C4-2B (cell line): ENCODE results near the gene ZNRF1.
A peak's percentile ranks its signal among the peaks of the same experiment; 100 is the strongest.
"Not testable (repeated sequence)": the region's sequence is repeated elsewhere in the genome, so short reads cannot be mapped to it uniquely, and the experiment has no call there.

ENCODE experiments used
- H3K27ac ChIP-seq: fragments of 450-650 bp; 2 replicates; pipeline ENCODE4 v1.5.1; 2017
- CTCF ChIP-seq: fragments of 450-650 bp; conservative IDR thresholded peaks from 2 replicates; pipeline ENCODE4 v1.5.1; 2017; ENCODE audit warnings: mild to moderate bottlenecking
- ZFX ChIP-seq: fragments of 450-650 bp; IDR thresholded peaks from 2 replicates; pipeline ENCODE4 v1.6.1; 2017

The ZNRF1 gene

DNA sequence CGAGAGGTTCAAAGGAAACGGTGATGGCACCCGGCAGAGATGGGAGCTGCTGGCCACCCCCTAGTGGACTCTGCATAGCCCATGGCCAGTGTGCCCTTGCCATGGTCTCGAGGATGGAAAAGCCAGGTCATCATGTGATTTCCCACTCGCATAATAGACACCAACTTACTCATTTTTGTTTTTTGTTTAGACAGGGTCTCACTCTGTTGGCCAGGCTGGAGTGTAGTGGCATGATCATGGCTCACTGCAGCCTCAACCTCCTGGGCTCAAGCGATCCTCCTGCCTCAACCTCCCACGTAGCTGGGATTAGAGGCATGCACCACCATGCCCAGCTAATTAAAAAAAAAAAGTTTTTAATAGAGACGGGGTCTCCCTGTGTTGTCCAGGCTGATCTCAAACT lies 90.1 kb downstream of the ZNRF1 start:
- no peak overlapping the region for H3K27ac ChIP-seq
- TF ChIP-seq CTCF (no peak), ZFX (no peak)

DNA sequence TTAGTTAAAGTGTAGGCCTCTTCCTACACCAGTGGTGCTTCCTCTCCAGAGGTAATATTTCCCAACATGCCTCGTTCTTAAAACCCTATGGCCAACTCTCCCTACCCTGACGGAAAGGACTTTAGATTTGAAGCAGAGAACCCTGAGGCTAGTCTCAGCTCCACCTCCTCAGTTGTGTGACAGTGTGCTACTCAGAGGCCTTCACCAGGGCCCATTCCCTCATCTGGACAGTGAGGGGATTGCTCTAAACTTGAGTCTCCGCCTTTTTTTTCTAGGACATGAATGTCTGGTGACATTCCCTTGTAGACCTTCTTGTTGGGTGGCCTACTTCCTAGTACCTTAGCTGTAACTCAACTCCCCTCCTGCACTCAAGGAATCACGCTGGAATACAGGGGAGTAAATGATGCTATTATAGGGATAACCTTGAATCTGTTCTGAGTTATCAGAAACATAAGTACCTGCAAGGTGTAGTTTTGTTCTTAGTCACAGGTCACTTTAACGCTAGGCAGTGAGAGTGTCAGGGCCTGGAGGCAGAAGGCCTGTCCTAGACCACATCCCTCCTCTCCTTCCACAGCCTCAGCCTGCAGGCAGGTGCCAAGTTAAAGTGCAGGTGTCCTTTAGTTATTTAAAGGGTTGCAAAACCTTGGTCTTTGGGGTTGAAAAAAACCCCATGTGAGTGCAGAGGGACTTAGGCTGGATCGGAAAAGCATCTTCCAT lies 90.8 kb downstream of the ZNRF1 start:
- no peak overlapping the region for H3K27ac ChIP-seq
- TF ChIP-seq ZFX (no peak), CTCF (no peak)

DNA sequence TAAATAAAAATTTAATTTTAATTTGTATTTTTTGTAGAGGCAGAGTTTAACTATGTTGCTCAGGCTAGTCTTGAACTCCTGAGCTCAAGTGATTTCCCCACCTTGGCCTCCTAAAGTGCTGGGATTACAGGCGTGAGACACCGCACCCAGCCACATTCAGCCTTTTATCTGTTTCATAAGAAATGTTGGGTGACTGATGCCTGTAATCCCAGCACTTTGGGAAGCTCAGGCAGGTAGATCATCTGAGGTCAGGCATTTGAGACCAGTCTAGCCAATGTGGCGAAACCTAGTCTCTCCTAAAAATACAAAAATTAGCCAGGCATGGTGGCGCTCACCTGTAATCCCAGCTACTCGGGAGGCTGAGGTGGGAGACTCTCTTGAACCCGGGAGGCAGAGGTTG lies 92.1 kb downstream of the ZNRF1 start:
- H3K27ac ChIP-seq, result not testable (repeated sequence)

DNA sequence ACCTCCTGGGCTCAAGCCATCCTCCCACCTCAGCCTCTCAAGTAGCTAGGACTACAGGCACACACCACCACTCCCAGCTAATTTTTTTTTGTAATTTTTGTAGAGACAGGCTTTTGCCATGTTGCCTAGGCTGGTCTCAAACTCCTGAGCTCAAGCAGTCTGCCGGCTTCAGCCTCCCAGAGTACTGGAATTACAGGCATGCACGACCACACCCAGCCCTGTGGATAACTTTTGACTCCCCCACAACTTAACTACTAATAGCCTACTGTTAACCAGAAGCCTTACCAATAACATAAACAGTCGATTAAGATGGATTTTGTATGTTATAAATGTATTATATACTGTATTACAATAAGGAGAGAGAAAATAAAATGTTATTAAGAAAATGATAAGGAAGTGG lies 92.8 kb downstream of the ZNRF1 start:
- not testable (repeated sequence) for H3K27ac ChIP-seq

GRCh38 chr16:75092777-75093176 lies 94.0 kb downstream of the ZNRF1 start:
- no peak overlapping the region for H3K27ac ChIP-seq
- no peak for TF ChIP-seq CTCF
- no peak for TF ChIP-seq ZFX

DNA sequence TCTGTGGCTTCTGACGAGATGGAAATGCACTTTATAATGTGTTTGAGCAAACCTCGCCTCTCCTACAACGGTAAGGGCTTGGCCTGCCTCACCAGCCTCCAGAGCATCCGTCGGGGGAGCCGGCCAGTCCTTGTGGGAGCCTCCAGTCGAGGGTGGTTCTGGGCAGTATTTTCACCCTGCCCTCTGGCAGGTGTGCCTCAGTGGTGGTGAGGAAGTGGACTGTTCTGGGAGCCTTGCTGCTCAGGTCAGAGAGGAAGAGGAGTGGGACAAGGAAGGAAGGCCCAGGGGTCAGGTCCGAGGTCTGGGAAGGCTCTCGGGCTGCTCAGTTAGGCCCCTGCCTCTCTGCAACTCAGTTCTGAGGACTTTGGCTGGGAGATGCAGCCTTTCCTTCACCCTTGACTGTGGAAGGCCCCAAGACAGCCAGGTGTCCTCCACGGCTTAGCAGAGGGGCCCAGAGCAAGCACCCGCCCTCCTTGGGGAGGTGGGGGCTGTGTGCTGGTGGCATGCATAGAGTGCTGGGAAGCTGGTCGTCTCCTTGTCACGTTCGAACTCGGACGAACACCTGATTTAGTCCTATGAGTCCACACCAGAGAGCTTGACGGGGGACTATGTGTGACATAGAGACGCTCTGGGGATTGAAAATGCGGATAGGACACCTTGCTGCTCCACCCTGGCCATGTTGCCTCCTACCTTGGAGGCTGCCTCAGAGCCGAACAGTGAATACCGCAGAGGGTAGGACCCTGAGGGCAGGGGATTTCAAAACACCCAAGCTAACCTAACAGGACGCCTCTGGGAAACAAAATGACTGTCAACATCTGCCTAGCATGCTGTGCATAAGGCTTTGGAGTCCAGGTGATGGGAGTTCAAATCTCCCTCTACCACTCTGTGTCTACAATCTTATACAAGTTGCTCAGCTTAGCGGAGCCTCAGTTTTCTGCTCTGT lies 95.0 kb downstream of the ZNRF1 start:
- TF ChIP-seq CTCF (no peak), ZFX (no peak)
- H3K27ac ChIP-seq, result no peak overlapping the region

- peak overlapping the region; percentile 72; the same call in 1 of the 2 replicates for H3K27ac ChIP-seq
- TF ChIP-seq ZFX (no peak), CTCF (no peak)
Observed at GRCh38 chr16:75095204-75095621, 96.4 kb downstream of the ZNRF1 start.

DNA sequence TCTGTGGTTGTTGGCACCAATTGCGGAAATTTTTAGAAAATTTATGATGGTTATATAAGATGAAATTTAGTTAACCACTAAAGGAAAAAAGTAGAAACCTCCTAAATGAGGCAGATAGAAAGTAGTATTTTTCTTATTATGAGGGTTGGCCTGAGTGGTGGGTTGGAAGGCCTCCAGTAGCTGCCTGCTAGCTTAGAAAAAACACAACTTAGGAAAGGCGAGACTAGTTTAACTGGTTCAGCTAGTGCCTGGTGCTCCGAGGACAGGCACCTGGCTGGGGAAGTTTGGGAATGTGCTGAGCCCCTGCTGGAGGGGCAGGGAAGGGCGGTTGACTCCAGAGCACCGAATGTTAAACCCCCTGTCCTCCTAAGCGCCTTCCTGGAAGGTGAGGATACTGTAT lies 97.8 kb downstream of the ZNRF1 start:
- H3K27ac ChIP-seq, result peak overlapping the region; percentile 72
- TF ChIP-seq CTCF, result peak; percentile 84
- TF ChIP-seq ZFX, result no peak
